WI38 (cell line): Measurements from ENCODE around the gene SUPT6H.

Experiments used
- H3K4me3 ChIP-seq: 2 replicates; pipeline ENCODE4 v1.5.1; 2011; ENCODE audit warnings: low read depth, mild to moderate bottlenecking, control low read depth, low read length
- CTCF ChIP-seq: IDR thresholded peaks from 2 replicates; pipeline ENCODE4 v1.5.1; 2012; ENCODE audit warnings: low read depth, mild to moderate bottlenecking, control low read depth, low read length

SUPT6H gene

DNA sequence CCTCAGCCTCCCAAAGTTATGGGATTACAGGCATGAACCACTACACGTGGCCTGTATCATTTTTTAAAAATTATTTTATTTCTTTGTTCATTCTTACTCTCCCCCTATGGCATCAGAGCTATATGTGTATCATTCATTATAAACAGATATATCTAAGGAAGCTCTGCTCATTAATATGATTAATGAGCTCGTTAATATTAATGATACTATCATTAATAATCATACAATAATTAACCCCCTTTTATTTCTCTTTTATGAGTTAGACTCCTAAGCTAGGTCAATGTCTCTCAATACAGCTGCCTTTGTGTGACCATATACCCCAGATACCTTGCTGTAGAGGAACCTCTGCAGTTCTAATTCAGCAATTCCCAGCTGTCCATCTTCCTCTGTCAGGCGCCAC lies 43.5 kb upstream of the SUPT6H start:
- TF ChIP-seq CTCF: no peak
- H3K4me3 ChIP-seq: no peak overlapping the region

DNA sequence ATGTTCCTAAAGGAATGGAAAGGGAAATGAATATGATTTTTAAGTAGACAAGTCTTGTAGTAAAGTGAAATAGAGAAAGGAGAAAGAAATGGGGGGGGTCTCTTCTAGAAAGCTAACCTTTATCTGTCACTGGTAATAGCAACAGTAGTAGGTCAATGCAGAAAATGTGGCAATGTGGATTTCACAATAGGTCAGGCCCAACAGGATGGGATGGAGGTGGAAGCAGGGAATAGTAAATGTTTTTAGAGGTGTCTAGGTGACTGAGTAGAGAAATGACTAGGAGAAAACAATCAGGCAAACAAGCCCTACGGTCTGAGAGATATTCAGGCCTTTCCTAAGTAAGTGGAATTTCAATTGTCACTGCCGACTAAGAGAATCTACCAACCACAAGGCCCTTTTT lies 42.0 kb upstream of the SUPT6H start:
- H3K4me3 ChIP-seq: no peak overlapping the region
- TF ChIP-seq CTCF: no peak

DNA sequence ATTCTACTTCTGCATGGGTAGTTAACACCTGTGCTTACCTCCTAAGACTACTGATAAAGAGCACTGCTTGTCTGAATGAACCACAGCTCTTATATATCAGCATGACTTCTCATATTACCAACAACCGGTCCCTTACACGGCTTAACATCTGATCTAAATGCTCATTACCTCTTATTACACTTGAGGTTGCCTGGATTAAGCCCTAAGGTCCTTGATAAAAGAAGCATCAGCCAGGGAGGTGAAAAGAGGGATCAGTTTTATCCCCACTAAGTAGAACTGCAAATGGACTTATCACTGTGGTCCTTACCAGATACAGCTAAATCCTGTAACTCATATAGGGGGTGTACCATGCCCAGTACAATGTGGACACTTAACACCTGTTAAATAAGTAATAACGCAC lies 39.8 kb upstream of the SUPT6H start:
- no peak overlapping the region for H3K4me3 ChIP-seq
- no peak for TF ChIP-seq CTCF

DNA sequence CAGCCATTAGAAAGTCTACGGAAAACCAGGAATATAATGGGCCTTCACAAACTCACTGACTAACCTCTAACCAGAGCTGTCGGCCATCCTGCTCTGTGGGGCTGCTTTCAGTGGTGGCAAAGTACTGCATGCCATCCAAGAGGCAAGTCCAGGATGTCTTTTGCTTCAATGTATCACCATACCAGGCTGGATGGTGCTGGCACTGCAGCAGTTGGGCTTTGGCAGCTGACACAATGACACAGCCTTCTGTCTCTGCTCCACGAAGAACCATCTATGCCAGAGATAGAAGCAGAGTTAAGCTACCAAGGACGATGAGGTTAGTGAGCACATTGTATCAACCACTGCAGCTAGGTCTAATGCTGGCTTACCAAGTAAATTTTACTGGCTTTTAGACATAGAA lies 38.3 kb upstream of the SUPT6H start:
- no peak overlapping the region for H3K4me3 ChIP-seq
- no peak for TF ChIP-seq CTCF

DNA sequence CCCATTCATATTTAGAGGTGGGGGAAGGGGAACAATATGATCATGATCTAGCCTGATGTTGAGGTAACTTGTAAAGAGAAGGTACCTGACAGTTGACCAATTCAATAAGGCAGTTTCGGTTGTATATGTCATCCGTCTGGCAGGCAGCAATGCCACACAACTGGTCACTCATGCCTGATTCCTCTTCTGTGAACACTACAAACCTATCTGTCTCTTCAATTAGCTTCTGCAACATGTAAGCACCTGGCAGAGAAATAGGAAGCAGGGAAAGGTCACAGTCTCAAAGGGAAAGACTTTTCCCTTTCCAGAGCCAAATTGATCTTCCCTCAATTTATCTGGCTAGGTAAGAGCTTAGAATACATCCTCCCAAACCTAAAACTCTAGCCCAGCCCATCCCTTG lies 37.9 kb upstream of the SUPT6H start:
- no peak for TF ChIP-seq CTCF
- H3K4me3 ChIP-seq: no peak overlapping the region

GRCh38 chr17:28626818-28627217 lies 35.2 kb upstream of the SUPT6H start:
- TF ChIP-seq CTCF: no peak
- no peak overlapping the region for H3K4me3 ChIP-seq

- TF ChIP-seq CTCF: no peak
- H3K4me3 ChIP-seq: no peak overlapping the region
These were observed 27.7 kb upstream of the SUPT6H start for GRCh38 chr17:28634206-28634865.
